GM21390 (cell line): Measurements from ENCODE around the gene LMBR1.
"Not testable (repeated sequence)": the region's sequence is repeated elsewhere in the genome, so short reads cannot be mapped to it uniquely, and the experiment has no call there.

ENCODE experiments used
- ATAC-seq: cut with Tn5 transposase; IDR thresholded peaks from one replicate; pipeline ENCODE4 v1.9.1; 2021; ENCODE audit not compliant: unreplicated experiment

Gene LMBR1

GRCh38 chr7:156816943-156817572, 75.9 kb downstream of the LMBR1 start:
- no peak for ATAC-seq

GRCh38 chr7:156811706-156812105, 81.3 kb downstream of the LMBR1 start:
- no peak for ATAC-seq

GRCh38 chr7:156803656-156804055, 89.3 kb downstream of the LMBR1 start:
- ATAC-seq, result not testable (repeated sequence)

GRCh38 chr7:156802214-156802613, 90.8 kb downstream of the LMBR1 start:
- no peak for ATAC-seq

- no peak for ATAC-seq
These were observed 97.6 kb downstream of the LMBR1 start for GRCh38 chr7:156795415-156795814.

- no peak for ATAC-seq
These were observed 99.6 kb downstream of the LMBR1 start for GRCh38 chr7:156793334-156793733.

GRCh38 chr7:156792611-156793010, 100.4 kb downstream of the LMBR1 start:
- no peak for ATAC-seq

- no peak for ATAC-seq
These were observed 101.7 kb downstream of the LMBR1 start for GRCh38 chr7:156791241-156791640.

GRCh38 chr7:156790264-156790663, 102.7 kb downstream of the LMBR1 start:
- ATAC-seq, result no peak

- no peak for ATAC-seq
These were observed 106.9 kb downstream of the LMBR1 start for GRCh38 chr7:156785998-156786543.

- no peak for ATAC-seq
These were observed 109.1 kb downstream of the LMBR1 start for GRCh38 chr7:156783864-156784263.

GRCh38 chr7:156781972-156782371, 111.0 kb downstream of the LMBR1 start:
- no peak for ATAC-seq

- peak; percentile 95 for ATAC-seq
These were observed 112.1 kb downstream of the LMBR1 start for GRCh38 chr7:156780724-156781455.

- ATAC-seq, result no peak
These were observed 114.3 kb downstream of the LMBR1 start for GRCh38 chr7:156778668-156779067.

- ATAC-seq, result no peak
These were observed 114.8 kb downstream of the LMBR1 start for GRCh38 chr7:156778201-156778600.

- no peak for ATAC-seq
These were observed 115.5 kb downstream of the LMBR1 start for GRCh38 chr7:156777364-156778069.

- no peak for ATAC-seq
These were observed 116.5 kb downstream of the LMBR1 start for GRCh38 chr7:156776527-156776926.

GRCh38 chr7:156773966-156774365, 119.0 kb downstream of the LMBR1 start:
- peak; percentile 46 for ATAC-seq

- no peak for ATAC-seq
These were observed 120.3 kb downstream of the LMBR1 start for GRCh38 chr7:156772725-156773124.

- ATAC-seq, result no peak
These were observed 124.1 kb downstream of the LMBR1 start for GRCh38 chr7:156768698-156769472.

GRCh38 chr7:156766666-156767065, 126.3 kb downstream of the LMBR1 start:
- ATAC-seq, result no peak
